Measurements from ENCODE around the gene CPN2.
A peak's percentile ranks its signal among the peaks of the same experiment; 100 is the strongest.

The CPN2 gene

DNA sequence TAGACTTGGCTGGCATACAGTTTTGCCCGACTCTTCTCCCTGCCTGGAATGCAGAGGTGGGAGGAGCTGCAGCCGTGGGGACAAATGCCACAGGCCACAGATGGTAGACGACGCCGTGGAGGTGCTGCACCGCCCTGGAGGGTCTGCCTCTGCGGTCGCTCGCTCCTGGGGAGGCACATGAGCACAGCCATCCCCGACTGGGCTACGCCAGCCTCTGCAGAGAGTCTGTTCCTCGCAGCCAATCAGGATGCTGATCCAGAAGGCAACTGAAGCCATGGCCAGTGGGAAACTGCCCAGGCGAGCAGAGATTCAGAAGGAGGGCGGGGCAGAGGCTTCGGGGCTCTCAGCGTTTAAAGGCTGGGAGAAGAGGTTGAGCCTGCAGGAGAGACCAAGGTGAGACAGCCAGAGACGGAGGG is 30.3 kb upstream of the CPN2 start:
- DNase-seq (ENCODE audit: low read depth) = no peak

DNA sequence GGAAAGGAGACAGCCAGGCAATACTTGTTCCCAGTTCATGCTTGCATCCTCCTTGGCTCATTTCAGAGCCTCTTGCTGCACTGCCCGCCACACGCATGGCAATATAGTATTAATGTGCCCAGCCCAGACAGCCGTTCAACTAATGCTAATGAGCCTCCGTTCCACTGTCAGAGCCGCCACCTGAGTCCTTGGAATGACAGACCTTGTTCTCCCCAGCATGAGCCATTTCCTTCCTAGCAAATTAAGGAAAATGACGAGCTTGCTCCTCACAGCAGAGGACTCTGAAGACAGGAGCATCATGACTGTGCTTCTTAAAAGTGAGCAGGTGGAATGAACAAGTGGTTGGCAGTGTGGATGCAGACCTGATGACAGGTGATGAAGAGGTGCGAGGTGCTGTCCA is 29.2 kb upstream of the CPN2 start:
- no peak for DNase-seq (ENCODE audit: low read depth)

DNA sequence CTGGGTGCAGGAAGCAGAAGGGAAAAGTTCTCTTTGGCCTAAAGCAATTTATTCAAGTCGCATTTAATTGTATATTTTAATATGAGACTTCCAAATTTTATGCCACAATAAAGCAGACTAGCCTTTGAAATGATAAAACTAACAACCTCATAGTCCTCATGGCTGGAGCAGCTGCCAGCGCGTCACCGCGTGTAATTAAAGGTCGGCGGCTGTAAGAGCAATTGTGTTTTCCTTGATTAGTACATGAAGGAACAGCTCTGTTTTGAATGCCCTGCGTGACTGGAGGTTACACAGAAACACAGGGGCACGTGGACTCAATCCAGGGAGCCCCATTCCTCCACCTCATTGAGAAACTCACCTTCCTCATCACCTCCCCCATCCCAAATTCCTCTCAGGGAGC is 28.5 kb upstream of the CPN2 start:
- DNase-seq (ENCODE audit: low read depth) = no peak

DNA sequence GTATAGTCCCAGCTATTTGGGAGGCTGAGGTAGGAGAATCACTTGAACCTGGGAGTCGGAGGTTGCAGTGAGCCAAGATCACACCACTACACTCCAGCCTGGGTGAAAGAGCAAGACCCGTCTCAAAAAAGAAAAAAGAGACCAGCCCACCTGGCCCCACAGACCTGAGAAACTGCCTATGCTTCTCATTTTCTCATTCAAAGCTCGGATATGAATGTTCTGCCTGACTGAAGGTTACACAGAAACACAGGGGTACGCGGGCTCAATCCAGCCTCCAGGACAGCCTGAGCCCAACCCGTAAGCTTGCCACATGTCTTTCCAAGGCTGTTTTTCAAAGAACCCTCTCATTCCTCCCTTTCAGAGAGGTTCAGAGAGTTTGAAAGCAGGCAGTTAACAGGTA is 28.1 kb upstream of the CPN2 start:
- no peak for DNase-seq (ENCODE audit: low read depth)

DNA sequence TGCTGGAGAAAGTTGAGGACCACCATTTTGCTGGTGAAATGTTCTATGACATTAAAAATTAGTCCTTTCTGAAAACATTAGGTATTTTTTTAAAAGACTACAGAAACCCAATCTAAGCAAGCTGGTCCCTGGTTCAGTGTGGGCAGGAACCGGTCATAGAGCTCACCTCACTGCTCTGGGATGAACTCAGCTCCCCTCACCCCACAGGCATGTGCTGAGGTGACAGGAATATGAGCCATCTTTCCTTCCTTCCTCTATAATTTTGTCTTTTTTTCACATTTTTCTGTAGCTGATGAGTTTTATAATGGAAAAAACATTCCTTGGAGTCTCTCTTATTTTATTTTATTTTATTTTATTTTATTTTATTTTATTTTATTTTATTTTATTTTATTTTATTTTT is 26.6 kb upstream of the CPN2 start:
- DNase-seq (ENCODE audit: low read depth) = no peak

DNA sequence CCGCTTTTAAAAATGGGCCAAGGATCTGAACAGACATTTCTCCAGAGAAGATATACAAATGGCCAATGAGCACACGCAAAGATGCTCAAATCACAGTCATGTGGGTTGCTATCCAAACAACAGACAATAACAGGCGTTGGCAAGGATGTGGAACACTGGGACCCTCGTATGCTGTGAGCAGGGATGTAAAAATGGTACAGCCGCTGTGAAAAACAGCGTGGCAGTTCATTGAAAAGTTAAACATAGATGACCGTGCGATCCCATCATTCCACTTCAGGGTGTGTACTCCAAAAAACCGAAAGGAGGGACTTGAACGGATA is 25.1 kb upstream of the CPN2 start:
- DNase-seq (ENCODE audit: low read depth) = no peak

DNA sequence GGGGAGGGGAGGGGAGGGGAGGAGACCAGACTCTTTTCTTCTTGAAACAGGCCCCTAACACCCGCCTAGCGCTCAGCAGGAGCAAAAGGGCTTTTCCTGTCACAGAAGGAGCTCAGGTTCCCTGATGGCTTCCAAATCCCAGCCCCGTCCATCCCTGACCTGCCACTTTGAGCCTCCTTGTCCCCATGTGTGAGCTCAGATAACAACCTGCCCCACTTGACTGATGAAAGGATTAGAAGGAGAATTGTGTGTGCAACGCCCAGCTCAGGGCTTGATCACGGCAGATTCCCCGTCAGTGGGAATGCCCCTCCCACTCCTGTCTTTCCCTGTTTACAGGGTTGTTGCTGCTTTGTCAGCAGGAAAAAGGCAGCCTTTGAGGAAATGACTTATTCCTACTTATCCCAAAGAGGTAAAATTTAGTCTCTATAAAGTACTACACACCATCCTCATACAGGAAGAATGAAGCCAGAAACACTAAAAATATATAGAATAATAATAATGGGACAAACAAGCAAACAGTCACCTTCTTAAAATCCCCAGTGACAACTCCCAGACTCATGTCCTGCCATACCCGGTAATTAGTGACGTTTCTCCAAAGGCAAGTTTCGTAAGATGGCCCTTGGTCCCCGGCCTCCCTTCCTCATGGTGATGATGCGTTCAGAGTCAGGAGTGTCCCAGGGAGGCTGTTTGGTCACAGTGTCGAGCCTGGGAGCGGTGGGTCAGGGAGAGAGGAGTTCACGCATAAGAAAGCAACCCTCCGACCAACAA is 24.5 kb upstream of the CPN2 start:
- DNase-seq (ENCODE audit: low read depth) = no peak

DNA sequence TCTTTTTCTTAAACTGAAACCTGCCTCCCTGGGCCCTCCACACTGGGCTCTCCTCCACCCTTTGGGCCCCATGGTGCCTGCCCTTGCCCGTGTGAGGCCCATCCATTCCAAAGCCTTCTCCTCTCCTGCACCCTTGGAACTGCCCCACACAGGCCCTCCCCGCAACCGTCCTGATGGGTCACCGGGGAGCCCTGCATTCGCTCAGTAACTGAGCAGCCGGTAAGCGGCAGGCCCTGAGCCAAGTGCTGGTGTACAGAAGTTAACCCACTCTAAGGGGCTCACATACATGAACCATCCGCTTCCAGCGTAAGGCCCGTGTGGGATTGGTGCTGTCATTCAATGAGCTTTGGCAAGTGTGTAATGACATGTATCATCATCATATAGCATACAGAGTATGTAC is 23.8 kb upstream of the CPN2 start:
- DNase-seq (ENCODE audit: low read depth) = no peak

DNA sequence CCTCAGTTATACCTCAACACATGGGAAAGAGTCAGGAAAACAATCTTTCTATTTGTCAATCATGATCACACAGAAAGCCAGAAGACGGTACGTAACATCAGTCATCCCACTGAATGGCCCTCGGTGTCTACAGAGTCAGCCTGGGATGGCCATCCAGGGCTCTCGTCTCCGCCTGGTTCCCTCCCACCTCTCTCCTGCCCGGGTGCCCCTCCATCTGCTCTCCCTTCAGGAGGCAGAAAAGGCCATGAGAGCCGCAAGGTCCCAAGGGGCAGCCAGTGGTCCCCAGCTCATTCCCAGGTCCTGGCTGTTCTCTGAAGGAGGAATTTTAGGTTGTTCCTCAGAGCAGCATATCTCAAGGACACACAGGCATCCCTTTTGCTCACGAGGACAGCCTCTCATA is 22.8 kb upstream of the CPN2 start:
- DNase-seq (ENCODE audit: low read depth) = no peak

DNA sequence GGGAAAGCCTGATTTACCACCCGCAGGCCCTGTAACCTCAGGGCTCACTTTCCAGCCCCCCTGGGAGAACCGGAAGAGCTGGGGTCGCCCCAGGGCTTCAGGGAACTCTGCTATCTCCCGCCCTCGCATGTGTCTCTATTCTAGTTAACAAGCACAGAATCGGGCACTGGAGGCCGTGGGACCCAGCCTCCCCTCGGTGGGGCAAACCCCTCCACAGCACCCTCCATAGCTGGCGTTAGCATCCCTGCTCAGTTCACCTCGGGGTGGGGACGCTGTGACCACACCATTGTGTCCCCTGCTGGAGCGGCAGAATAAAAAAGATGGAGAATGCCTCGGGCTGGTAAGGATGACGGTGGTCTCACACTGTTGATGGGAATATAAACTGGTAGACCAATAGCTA is 21.9 kb upstream of the CPN2 start:
- DNase-seq (ENCODE audit: low read depth) = no peak

DNA sequence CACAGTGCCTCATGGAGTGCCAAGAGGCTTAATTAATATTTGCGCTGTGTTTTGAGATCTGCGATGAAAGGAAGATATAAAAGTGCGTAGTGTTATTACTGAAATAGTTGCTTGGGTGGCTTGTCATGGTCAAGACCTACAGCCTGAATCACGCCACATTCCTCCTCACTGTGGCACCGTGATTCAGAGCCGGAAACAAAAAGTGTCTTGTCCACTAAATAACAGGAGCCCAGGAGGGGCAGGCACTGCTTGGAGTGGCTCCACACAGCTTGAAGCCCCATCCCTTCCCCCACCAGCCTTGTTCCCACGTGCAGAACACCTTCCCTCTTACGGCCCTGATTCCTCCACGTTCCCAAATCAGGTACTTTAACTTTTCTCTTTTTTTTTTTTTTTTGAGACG is 19.6 kb upstream of the CPN2 start:
- DNase-seq (ENCODE audit: low read depth) = no peak

DNA sequence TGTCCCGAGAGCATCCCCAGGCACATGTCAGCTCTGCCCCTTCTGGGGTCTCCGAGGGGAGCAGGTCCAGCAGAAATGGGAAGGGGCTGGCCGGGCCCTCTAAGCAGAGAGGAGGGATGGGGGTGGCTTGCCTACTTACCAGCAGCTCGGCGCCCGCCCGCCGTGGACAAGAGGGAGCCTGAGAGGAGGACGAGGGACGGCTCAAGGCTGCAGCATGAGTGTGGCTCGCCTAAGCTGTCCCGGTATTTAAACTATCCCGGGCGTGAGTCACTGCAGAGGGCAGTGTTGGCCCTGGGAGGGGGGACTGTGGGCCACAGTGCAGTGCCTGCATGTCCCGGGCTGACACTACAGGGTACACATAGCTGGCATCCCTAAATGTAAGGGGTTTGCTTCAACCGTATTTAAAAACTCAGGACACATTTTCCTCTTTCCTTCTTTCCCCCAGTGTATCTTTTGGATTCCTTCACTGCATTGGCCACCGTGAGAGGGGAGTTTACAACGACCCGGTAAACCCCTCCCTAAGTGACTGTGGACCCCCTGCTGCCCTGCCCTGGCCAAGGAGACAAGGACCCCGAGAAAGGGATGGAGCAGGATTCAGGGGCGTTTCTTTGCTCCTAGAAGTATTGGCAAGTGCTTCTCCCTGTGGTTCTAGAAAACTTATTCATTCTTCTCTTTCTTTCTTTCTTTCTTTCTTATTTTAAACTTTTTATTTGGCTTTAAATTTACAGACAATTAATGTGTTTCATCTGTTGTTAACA is 18.6 kb upstream of the CPN2 start, which contains the start of gene LRRC15:
Gene LRRC15 (minus strand): TSS at position 222 of the 758 bp plus-strand sequence. CDS start 8,700 bp downstream, outside the sequence.
- peak; percentile 47 for DNase-seq (ENCODE audit: low read depth)

DNA sequence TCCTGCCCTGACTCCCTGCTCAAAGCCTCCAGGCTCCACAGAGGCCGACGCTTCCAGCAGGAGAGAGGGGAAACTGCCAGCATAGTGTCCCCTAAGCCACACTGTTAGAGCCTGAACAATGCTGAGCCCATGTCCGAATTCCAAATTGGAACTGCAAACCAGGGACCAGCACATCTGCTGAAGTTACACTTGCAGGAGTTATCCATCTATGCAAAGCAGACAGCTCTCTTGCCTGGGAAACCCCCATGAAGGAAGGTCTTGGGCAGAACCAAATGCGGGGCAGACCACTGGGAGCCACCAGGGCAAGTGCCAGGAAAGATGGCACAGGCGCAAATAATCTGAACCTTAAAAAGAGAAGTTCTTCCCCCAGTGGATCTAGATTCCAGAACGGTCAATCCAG is 17.8 kb upstream of the CPN2 start:
- no peak for DNase-seq (ENCODE audit: low read depth)

DNA sequence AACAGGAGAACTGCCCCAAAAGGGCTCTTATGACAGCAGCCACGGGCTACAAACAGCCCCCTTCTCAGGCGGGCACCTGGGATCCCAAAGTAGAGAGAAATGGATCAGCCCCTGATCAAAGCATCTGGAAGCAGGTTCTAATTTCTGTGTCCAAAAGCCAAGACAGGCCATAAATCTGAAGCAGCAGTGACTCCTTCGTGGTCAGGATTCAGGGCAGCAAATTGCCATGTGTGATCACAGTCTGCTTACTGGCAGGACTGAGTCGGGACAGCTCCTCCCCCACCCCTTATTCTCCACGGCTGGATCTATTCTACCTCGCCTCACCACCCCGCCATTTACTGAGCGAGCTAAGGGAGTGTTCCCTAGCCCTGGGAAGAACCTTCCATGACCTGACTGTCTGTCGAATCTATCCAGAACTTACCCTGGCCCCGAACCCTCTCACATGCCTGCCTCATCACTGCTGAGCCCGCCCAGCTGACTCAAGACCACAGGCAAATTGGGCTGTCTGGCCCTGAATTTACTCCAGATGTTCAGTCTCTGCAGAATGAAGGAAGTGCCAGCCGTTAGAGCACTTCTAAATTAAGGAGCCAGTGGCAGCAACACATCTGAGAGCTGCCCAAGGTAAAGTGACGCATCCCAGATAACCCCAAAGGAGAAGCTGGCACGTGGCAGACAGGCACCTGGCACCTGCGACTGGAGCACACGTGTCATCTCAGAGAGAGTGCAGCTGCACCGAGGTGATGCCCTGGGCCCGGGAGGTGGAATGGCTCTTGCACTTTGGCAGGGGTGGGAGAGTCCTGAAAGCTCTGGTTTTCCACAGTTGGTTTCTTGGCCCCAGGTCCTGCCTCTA is 17.1 kb upstream of the CPN2 start:
- peak; percentile 62 for DNase-seq (ENCODE audit: low read depth)

DNA sequence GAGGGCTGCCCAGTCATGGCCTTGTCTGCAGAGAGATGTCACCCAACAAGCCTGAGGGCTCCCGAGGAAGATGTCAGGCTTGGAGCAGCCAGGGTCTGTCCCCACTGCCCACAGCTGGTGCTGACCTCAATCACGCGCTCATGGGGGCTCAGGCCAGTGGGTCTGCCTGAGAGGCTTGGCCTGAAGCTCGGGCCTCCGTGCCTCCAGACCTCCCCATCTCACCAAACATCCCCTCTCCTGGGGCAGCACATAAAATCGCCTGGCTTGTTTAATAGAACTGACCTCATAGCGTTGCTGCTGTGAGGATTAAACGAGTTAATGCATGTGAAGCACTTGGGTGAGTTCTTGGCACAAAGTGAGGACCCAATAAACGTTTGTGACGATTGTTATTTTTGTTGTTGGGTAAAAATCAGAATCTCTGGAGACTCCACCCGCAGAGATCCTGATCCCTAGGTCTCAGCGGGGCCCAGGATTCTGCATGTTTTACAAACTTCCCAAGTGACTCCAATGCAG is 14.9 kb upstream of the CPN2 start:
- DNase-seq (ENCODE audit: low read depth) = no peak

DNA sequence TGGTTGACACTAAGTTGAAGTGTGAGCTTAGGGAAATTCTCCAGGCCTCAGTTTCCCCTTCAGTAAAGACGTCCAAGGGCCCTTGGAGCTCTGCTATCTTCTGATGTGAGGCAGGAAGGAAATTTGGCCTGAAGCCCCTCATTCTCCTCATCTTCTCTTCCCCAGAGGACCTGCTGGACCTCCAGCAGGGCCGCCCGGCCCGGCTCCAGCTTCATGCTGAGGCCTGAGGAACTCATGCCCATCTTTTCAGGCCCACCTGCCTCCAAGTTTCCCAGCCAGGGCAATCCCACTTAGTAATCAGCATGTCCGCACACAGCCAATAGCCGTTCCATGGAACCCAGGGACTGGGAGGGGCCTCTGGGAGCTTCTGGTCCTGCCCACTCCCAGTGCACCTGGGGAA is 14.4 kb upstream of the CPN2 start:
- DNase-seq (ENCODE audit: low read depth) = no peak

DNA sequence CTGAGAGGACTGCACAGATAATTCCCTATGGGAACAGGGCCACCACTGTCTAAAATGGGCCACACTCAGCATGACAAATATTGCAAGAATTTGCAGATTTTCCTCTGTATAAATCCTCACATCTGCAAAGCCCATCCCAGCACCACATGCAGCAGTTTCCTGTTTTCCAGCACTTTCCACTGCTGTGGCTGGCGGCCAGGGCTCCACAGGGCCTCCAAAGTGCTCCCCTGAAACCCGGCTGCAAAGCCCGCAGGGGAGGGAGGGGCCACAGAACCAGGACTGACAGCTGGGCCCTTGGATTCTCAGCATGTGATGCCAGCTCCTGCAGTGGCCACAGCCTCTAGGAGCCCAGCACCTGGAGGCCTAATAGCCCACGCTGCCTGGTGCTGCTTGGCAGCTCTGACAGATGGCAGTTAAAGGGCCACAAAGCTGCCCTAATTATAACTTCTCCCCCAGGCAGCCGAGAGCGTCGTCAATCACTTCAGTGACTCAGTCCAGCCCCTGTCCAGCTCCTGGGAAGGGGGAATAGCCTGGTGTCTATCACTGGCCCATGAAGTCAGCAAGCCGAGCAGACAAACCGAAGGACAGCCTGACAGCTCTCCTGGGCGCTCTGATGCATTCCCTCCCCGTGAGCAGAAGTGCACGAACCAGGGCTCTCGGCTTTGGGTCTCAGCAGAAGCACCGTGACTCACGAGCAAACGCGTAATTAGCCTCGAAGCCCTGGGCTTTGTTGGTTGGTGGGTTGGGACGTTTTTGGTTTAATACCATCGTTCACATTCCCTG is 13.7 kb upstream of the CPN2 start:
- peak; percentile 83 for DNase-seq (ENCODE audit: low read depth)

DNA sequence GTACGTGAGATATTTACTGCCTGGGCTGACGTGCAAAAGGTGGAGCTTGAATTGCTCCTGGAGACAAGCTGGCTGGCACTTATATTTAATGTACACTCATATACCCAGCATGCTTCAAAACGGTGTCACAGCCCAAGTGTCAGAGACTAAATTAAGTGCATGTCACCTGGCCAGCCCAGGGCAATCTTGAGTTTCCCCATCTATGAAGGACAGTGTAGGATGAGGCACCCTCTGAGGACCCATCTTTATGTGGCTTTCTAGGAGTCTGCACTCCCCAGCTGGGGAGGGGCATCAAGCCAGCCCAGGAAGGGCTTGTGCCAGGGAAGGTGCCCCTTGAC is 13.2 kb upstream of the CPN2 start:
- no peak for DNase-seq (ENCODE audit: low read depth)

DNA sequence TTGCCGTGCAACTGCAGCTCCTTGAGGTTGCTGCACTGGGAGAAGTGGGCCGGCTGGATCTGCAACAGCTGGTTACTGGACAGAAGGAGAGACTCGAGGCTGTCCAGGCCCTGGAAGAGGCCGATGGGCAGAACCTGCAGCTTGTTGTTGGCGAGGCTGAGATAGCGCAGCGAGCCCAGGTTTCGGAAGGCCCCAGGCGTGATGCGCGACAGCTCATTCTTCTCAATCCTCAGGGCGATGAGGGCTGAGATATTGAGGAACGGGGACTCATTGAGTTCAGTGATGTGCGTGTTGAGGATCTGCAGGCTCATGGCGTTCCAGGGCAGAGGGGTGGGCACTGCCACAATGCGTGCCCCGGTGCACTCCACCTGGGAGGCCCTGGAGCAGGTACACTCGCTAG is 9.4 kb upstream of the CPN2 start:
- no peak for DNase-seq (ENCODE audit: low read depth)

DNA sequence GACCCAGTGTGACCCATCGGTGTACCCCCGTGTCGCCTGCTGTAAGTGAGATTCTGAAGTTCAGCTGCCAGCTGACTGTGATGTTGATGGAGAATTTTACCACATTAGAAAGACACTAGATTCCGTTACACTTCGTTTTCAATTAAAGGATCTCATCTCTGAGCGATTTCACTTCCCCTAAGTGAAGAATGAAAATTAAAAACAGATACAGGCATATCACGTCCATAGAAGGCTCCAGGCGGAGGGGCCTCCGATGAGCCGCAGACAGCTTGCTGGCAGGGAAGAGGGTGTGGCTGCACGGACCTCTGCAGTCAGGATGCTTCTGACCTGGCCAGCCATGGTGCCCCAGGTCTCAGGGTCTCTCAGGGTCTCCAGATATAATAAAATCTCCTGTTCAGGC is 6.6 kb upstream of the CPN2 start:
- no peak for DNase-seq (ENCODE audit: low read depth)

DNA sequence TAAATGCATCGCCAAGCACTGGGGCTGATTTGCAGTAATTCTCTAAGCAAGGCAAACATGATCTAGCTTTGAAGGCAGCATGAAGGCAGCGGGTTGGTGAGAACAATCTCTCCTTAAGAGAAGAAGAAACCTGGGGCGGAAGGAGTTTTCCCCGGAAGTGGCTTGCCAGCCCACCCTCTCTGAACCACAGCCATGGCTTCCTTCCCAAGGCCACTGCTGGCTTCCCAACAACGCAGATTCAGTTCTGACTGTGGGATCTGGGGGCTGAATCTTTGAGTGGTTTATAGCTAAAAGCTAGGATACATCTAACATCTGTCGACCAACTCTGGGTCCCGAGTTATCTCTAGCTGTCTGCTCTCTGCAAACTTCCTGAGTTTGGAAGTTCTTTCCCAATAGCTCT is 4.3 kb upstream of the CPN2 start:
- DNase-seq (ENCODE audit: low read depth) = no peak

DNA sequence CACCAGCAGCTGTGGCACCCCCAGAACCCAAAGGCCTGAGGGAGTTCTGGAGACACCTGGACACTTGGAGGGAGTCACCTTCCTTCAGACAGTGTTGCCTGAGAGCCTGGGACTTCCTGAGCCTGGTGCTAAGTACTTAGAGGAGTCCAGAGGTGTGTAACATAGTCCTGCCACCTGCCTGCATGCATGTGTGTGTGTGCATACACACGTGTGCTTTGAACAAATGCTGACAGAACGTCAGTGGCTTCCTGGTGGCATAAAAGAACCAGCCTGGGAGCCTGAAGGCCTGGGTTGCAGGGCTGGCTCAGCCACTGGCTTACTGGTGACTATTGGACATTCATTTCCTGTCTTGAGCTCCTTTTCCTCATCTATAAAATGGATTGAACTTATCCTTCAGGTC is 3.2 kb upstream of the CPN2 start:
- no peak for DNase-seq (ENCODE audit: low read depth)

Measured in GM04504 (cell line).